Choroid plexus epithelial cell (primary cell): ENCODE measurements around the gene PSORS1C2.

Experiments
- DNase-seq: peaks from one replicate; pipeline ENCODE4 v3.0.0-alpha.2; 2010; ENCODE audit warnings: low read depth
- H3K4me3 ChIP-seq: 2 replicates; pipeline ENCODE4 v1.5.1; 2011; ENCODE audit warnings: low read depth, mild to moderate bottlenecking, control low read depth, low read length, moderate library complexity
- CTCF ChIP-seq: conservative IDR thresholded peaks from 2 replicates; pipeline ENCODE4 v1.5.1; 2011; ENCODE audit warnings: low read depth, mild to moderate bottlenecking, control low read depth, inconsistent platforms, low read length, moderate library complexity

Gene PSORS1C2

GRCh38 chr6:31163922-31164321 is 25.1 kb upstream of the PSORS1C2 start:
- peak; percentile 22 for DNase-seq
- H3K4me3 ChIP-seq, result no peak overlapping the region
- no peak for TF ChIP-seq CTCF

GRCh38 chr6:31162463-31163165 is 23.7 kb upstream of the PSORS1C2 start:
- TF ChIP-seq CTCF, result no peak
- no peak for DNase-seq
- no peak overlapping the region for H3K4me3 ChIP-seq

GRCh38 chr6:31161216-31162126 is 22.6 kb upstream of the PSORS1C2 start:
- DNase-seq, result no peak
- no peak for TF ChIP-seq CTCF
- no peak overlapping the region for H3K4me3 ChIP-seq

GRCh38 chr6:31158863-31159855 is 20.3 kb upstream of the PSORS1C2 start:
- peak overlapping the region; percentile 71 for H3K4me3 ChIP-seq
- DNase-seq, result no peak
- TF ChIP-seq CTCF, result peak; percentile 4

- DNase-seq, result peak; percentile 99
- peak within 1 kb of the TSS; percentile 76 for H3K4me3 ChIP-seq
- TF ChIP-seq CTCF, result no peak
These were observed 19.4 kb upstream of the PSORS1C2 start, which contains the start of gene TCF19 for GRCh38 chr6:31158140-31158862. TSS of gene TCF19 (plus strand) at chr6:31158589. CDS start at chr6:31159470, 881 bp downstream.
